ENCODE data around the gene STXBP5. TPM values are rescaled to one million over a fixed set of nuclear protein-coding genes. Genes with fewer than 3 reads are reported as not detected.

STXBP5 gene
- total and polyA plus RNA-seq, 4 donors: 1.9 to 8.9 (median 4.8) TPM

- peak; percentile 78 for DNase-seq (ENCODE audit: low spot score)
- no peaks in the 10 kb centered on the region for H3K36me3 ChIP-seq (ENCODE audit: control insufficient read depth in 4 of 4, insufficient read depth in 3 of 4, low read depth in 1 of 4, low read length in 3 of 4)
- TF ChIP-seq FOXA1 (IDR thresholded peaks at IDR 0.05) (no peak), MAX (IDR thresholded peaks at IDR 0.05) (no peak), REST (IDR thresholded peaks at IDR 0.05) (no peak), NR2F2 (IDR thresholded peaks at IDR 0.05) (no peak), CTCF (IDR thresholded peaks at IDR 0.05; ENCODE audit: low read depth, low read length, missing input control) (peak; percentile 0)
- peak overlapping the region; percentile 76 to 98 (median 87) for H3K4me3 ChIP-seq (ENCODE audit: low read depth in 1 of 3, low read length in 3 of 3)
- H3K4me1 ChIP-seq (ENCODE audit: control insufficient read depth in 4 of 4, insufficient read depth in 4 of 4, low read length in 3 of 4): peaks cover 2 to 19% (median 13%) of the 10 kb centered on the region in 4 donors
- H3K27ac ChIP-seq (ENCODE audit: low read depth in 1 of 2, low read length in 2 of 2): peak overlapping the region; percentile 85 to 88
- peak overlapping the region; percentile 80 to 85 for H3K9ac ChIP-seq (ENCODE audit: low read depth in 1 of 2, low read length in 2 of 2)
- under 1% methylated on average over 74 of the region's 74 CpGs for WGBS
- no peaks in the 10 kb centered on the region for H3K27me3 ChIP-seq (ENCODE audit: control insufficient read depth in 4 of 4, insufficient read depth in 4 of 4, low read length in 3 of 4)
- H3K9me3 ChIP-seq (ENCODE audit: control insufficient read depth in 4 of 4, low read length in 3 of 4): no peaks in the 10 kb centered on the region
Measured at GRCh38 chr6:147203311-147204059, 732 bp upstream of the STXBP5 start.

GRCh38 chr6:147204843-147205311 lies 660 bp downstream of the STXBP5 start:
- DNase-seq (ENCODE audit: low spot score): no peak
- no peaks in the 10 kb centered on the region for H3K9me3 ChIP-seq (ENCODE audit: control insufficient read depth in 4 of 4, low read length in 3 of 4)
- H3K36me3 ChIP-seq (ENCODE audit: control insufficient read depth in 4 of 4, insufficient read depth in 3 of 4, low read depth in 1 of 4, low read length in 3 of 4): no peaks in the 10 kb centered on the region
- TF ChIP-seq NR2F2 (IDR thresholded peaks at IDR 0.05) (no peak), EGR1 (IDR thresholded peaks at IDR 0.05; ENCODE audit: low read depth in 2 of 2) (no peak), HNF4G (IDR thresholded peaks at IDR 0.05) (no peak), ATF3 (IDR thresholded peaks at IDR 0.05) (no peak), RXRA (IDR thresholded peaks at IDR 0.05) (no peak), TAF1 (conservative IDR thresholded peaks at IDR 0.05) (no peak), SP1 (IDR thresholded peaks at IDR 0.05) (no peak), ZBTB33 (IDR thresholded peaks at IDR 0.05) (no peak), CTCF (IDR thresholded peaks at IDR 0.05; ENCODE audit: low read depth, low read length, missing input control) (no peak), FOXA2 (IDR thresholded peaks at IDR 0.05) (no peak)
- H3K27ac ChIP-seq (ENCODE audit: low read depth in 1 of 2, low read length in 2 of 2): peak overlapping the region; percentile 82 to 88
- 18% methylated on average over 11 of the region's 11 CpGs for WGBS
- peak overlapping the region; percentile 55 to 98 (median 72) for H3K4me3 ChIP-seq (ENCODE audit: low read depth in 1 of 3, low read length in 3 of 3)
- H3K9ac ChIP-seq (ENCODE audit: low read depth in 1 of 2, low read length in 2 of 2): peak overlapping the region; percentile 77 to 82
- H3K4me1 ChIP-seq (ENCODE audit: control insufficient read depth in 4 of 4, insufficient read depth in 4 of 4, low read length in 3 of 4): peaks cover 2 to 19% (median 13%) of the 10 kb centered on the region in 4 donors
- H3K27me3 ChIP-seq (ENCODE audit: control insufficient read depth in 4 of 4, insufficient read depth in 4 of 4, low read length in 3 of 4): no peaks in the 10 kb centered on the region

All from liver (tissue), 9 donors.